ENCODE measurements around the gene CCDC9.

GRCh38 chr19:47257411-47258169, 1.3 kb downstream of the CCDC9 start:
- no peak for TF ChIP-seq EZH2phosphoT487 (IDR thresholded peaks at IDR 0.05; ENCODE audit: borderline replicate concordance, low read length)
- TF ChIP-seq, protein P1, sequence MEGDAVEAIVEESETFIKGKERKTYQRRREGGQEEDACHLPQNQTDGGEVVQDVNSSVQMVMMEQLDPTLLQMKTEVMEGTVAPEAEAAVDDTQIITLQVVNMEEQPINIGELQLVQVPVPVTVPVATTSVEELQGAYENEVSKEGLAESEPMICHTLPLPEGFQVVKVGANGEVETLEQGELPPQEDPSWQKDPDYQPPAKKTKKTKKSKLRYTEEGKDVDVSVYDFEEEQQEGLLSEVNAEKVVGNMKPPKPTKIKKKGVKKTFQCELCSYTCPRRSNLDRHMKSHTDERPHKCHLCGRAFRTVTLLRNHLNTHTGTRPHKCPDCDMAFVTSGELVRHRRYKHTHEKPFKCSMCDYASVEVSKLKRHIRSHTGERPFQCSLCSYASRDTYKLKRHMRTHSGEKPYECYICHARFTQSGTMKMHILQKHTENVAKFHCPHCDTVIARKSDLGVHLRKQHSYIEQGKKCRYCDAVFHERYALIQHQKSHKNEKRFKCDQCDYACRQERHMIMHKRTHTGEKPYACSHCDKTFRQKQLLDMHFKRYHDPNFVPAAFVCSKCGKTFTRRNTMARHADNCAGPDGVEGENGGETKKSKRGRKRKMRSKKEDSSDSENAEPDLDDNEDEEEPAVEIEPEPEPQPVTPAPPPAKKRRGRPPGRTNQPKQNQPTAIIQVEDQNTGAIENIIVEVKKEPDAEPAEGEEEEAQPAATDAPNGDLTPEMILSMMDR (conservative IDR thresholded peaks at IDR 0.05; ENCODE audit: low read depth, low read length), result no peak
- TF ChIP-seq EZH2 (IDR thresholded peaks at IDR 0.05; ENCODE audit: low read length, unreplicated experiment), result no peak
